SH-SY5Y (cell line): ENCODE results near the gene CCDC85C.

Experiments
- GATA2 ChIP-seq: IDR thresholded peaks from 2 replicates; pipeline ENCODE4 v1.6.1; 2011; ENCODE audit warnings: mild to moderate bottlenecking, low read depth, low read length
- GATA3 ChIP-seq: IDR thresholded peaks from 2 replicates; pipeline ENCODE4 v1.6.1; 2011; ENCODE audit warnings: low read depth, mild to moderate bottlenecking, low read length, moderate library complexity

GRCh38 chr14:99466758-99467157, 137.2 kb downstream of the CCDC85C start:
- TF ChIP-seq GATA2 (no peak), GATA3 (no peak)
